ENCODE results near the gene TRIM39. TPM values are rescaled to one million over a fixed set of nuclear protein-coding genes. Genes with fewer than 3 reads are reported as not detected.

TRIM39 gene
- total RNA-seq, 1 experiment from 2014 or later: 24.9 TPM

- H3K9me3 Mint-ChIP-seq: no peaks in the 10 kb centered on the region
- no peak overlapping the region for H3K4me3 Mint-ChIP-seq
- no peaks in the 10 kb centered on the region for H3K4me1 Mint-ChIP-seq
- ChIA-PET CTCF (no interaction called here), POLR2A (no interaction called here)
- H3K36me3 Mint-ChIP-seq: peaks cover 71% of the 10 kb centered on the region
- TF ChIP-seq, protein P1, sequence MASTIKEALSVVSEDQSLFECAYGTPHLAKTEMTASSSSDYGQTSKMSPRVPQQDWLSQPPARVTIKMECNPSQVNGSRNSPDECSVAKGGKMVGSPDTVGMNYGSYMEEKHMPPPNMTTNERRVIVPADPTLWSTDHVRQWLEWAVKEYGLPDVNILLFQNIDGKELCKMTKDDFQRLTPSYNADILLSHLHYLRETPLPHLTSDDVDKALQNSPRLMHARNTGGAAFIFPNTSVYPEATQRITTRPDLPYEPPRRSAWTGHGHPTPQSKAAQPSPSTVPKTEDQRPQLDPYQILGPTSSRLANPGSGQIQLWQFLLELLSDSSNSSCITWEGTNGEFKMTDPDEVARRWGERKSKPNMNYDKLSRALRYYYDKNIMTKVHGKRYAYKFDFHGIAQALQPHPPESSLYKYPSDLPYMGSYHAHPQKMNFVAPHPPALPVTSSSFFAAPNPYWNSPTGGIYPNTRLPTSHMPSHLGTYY (CRISPR knock-in tag; IDR thresholded peaks at IDR 0.05): no peak
- TF ChIP-seq STAT6 (CRISPR knock-in tag; conservative IDR thresholded peaks at IDR 0.05; ENCODE audit: low read depth) (no peak), CREM (CRISPR knock-in tag; IDR thresholded peaks at IDR 0.05) (no peak), CBFB (CRISPR knock-in tag; IDR thresholded peaks at IDR 0.05; ENCODE audit: low read depth) (no peak), GABPB1 (CRISPR knock-in tag; IDR thresholded peaks at IDR 0.05) (no peak), ZNF281 (CRISPR knock-in tag; IDR thresholded peaks at IDR 0.05) (no peak), GRHL2 (CRISPR knock-in tag; IDR thresholded peaks at IDR 0.05; ENCODE audit: insufficient replicate concordance, severe bottlenecking) (no peak), AR (CRISPR knock-in tag; IDR thresholded peaks at IDR 0.05) (no peak), ESRRA (CRISPR knock-in tag; IDR thresholded peaks at IDR 0.05; ENCODE audit: borderline replicate concordance) (no peak), TEAD4 (CRISPR knock-in tag; IDR thresholded peaks at IDR 0.05) (no peak)
- H3K27ac Mint-ChIP-seq: no peak overlapping the region
- H3K27me3 Mint-ChIP-seq (ENCODE audit: low read depth): no peaks in the 10 kb centered on the region; the same call in 1 of the 2 replicates
- DNase-seq (ENCODE audit: low spot score) (no peak), ATAC-seq (no peak)
These were observed 7.5 kb downstream of the TRIM39 start for GRCh38 chr6:30334075-30334783.

- ATAC-seq (no peak), DNase-seq (ENCODE audit: low spot score) (no peak)
- Mint-ChIP-seq H3K27me3 (ENCODE audit: low read depth) (no peaks in the 10 kb centered on the region), H3K36me3 (peaks cover 47% of the 10 kb centered on the region), H3K4me3 (no peak overlapping the region), H3K27ac (no peak overlapping the region), H3K4me1 (peaks cover 4% of the 10 kb centered on the region), H3K9me3 (no peaks in the 10 kb centered on the region)
- ChIA-PET CTCF (no interaction called here), POLR2A (no interaction called here)
- TF ChIP-seq CREM (CRISPR knock-in tag; IDR thresholded peaks at IDR 0.05) (no peak), SP1 (CRISPR knock-in tag; conservative IDR thresholded peaks at IDR 0.05) (no peak), EMX1 (CRISPR knock-in tag; IDR thresholded peaks at IDR 0.05) (no peak), CREB1 (CRISPR knock-in tag; IDR thresholded peaks at IDR 0.05) (no peak), ATF6 (CRISPR knock-in tag; IDR thresholded peaks at IDR 0.05) (no peak), USF2 (CRISPR knock-in tag; IDR thresholded peaks at IDR 0.05) (no peak), NFYB (CRISPR knock-in tag; conservative IDR thresholded peaks at IDR 0.05; ENCODE audit: low read depth) (no peak), ZNF512 (CRISPR knock-in tag; IDR thresholded peaks at IDR 0.05; ENCODE audit: borderline replicate concordance) (no peak), SMAD4 (CRISPR knock-in tag; IDR thresholded peaks at IDR 0.05) (no peak), KAT7 (CRISPR knock-in tag; IDR thresholded peaks at IDR 0.05; ENCODE audit: borderline replicate concordance) (no peak), RELA (CRISPR knock-in tag; IDR thresholded peaks at IDR 0.05; ENCODE audit: borderline replicate concordance) (no peak)
These were observed 13.9 kb downstream of the TRIM39 start for GRCh38 chr6:30340589-30341054.
